H1 (cell line): ENCODE results near the gene PDIA2. TPM values are rescaled to one million over a fixed set of nuclear protein-coding genes. Genes with fewer than 3 reads are reported as not detected.

Experiments used
- CTCF ChIA-PET: fragments of 300-600 bp; sonication (Branson Sonifier 250); formaldehyde crosslinking; loops from one replicate; lab custom pipeline; 2021; ENCODE audit not compliant: partially characterized antibody; lab: Charles Lee
- POLR2A ChIA-PET: fragments of 300-600 bp; sonication (Branson Sonifier 250); formaldehyde crosslinking; loops from one replicate; lab custom pipeline; 2021; ENCODE audit warnings: inconsistent platforms; ENCODE audit not compliant: partially characterized antibody; lab: Charles Lee
- DNase-seq, 2 experiments: peaks; one replicate each; pipeline versions ENCODE4 v3.0.0 to v3.0.0-alpha.2; 2010 to 2022; ENCODE audit warnings: low spot score in 2 of 2, low read depth in 1 of 2, mixed read lengths in 1 of 2
- FAIRE-seq: peaks from 2 replicates; lab custom pipeline; 2011; peaks lifted over from hg19 to GRCh38; lab: Jason Lieb, UNC
- H2AFZ ChIP-seq: 2 replicates; pipeline ENCODE4 v1.8.1; 2012; ENCODE audit warnings: low read length, inconsistent platforms
- H2AK5ac ChIP-seq: 2 replicates; pipeline ENCODE4 v1.6.1; 2013; ENCODE audit warnings: low read depth, low read length
- H2BK120ac ChIP-seq: replicated peaks from 2 replicates; pipeline ENCODE3; 2013; ENCODE audit warnings: low read depth, low read length, inconsistent platforms
- H2BK12ac ChIP-seq: 2 replicates; pipeline ENCODE4 v1.6.1; 2013; ENCODE audit warnings: low read depth, low read length
- H2BK15ac ChIP-seq: 2 replicates; pipeline ENCODE4 v1.6.1; 2013; ENCODE audit warnings: low read length
- H2BK20ac ChIP-seq: 2 replicates; pipeline ENCODE4 v1.6.1; 2013; ENCODE audit warnings: low read length
- H2BK5ac ChIP-seq: 2 replicates; pipeline ENCODE4 v1.6.1; 2013; ENCODE audit warnings: low read depth, low read length
- H3K14ac ChIP-seq: 2 replicates; pipeline ENCODE4 v1.6.1; 2013; ENCODE audit warnings: inconsistent platforms; ENCODE audit not compliant: insufficient read length
- H3K18ac ChIP-seq: 2 replicates; pipeline ENCODE4 v1.6.1; 2013; ENCODE audit warnings: low read length; ENCODE audit errors: extremely low read depth
- H3K23ac ChIP-seq: 2 replicates; pipeline ENCODE4 v1.6.1; 2013; ENCODE audit warnings: inconsistent platforms; ENCODE audit not compliant: insufficient read length
- H3K23me2 ChIP-seq: 2 replicates; pipeline ENCODE4 v1.6.1; 2013; ENCODE audit warnings: low read depth, low read length
- H3K27ac ChIP-seq: 2 replicates; pipeline ENCODE4 v1.6.1; 2011; ENCODE audit warnings: low read depth, low read length, inconsistent platforms
- H3K27me3 ChIP-seq, 4 experiments: replicated peaks in 1 of 4; 1 replicate in 1 of 4; 2 replicates in 3 of 4; pipeline versions ENCODE4 v1.6.1 to v1.8.1; 2011 to 2013; ENCODE audit warnings: low read length in 3 of 4, mild to moderate bottlenecking in 3 of 4, inconsistent platforms in 2 of 4, mixed read lengths in 2 of 4, moderate library complexity in 1 of 4; ENCODE audit not compliant: control insufficient read depth in 3 of 4, insufficient read depth in 3 of 4; ENCODE audit errors: extremely low read depth in 1 of 4
- H3K36me3 ChIP-seq, 4 experiments: 2 replicates each; pipeline versions ENCODE4 v1.6.1 to v1.8.1; 2011 to 2013; ENCODE audit warnings: mild to moderate bottlenecking in 4 of 4, low read length in 3 of 4, moderate library complexity in 2 of 4, control low read depth in 1 of 4, inconsistent platforms in 1 of 4; ENCODE audit not compliant: insufficient read depth in 4 of 4, control insufficient read depth in 2 of 4
- H3K4ac ChIP-seq: replicated peaks from 2 replicates; pipeline ENCODE3; 2013; ENCODE audit warnings: low read length, low read depth, mixed read lengths, inconsistent platforms; ENCODE audit not compliant: insufficient read length
- H3K4me1 ChIP-seq, 4 experiments: replicated peaks in 1 of 4; 1 replicate in 1 of 4; 2 replicates in 3 of 4; pipeline versions ENCODE4 v1.6.1 to v1.8.1; 2011 to 2013; ENCODE audit warnings: low read length in 3 of 4, inconsistent platforms in 2 of 4, mixed read lengths in 1 of 4; ENCODE audit not compliant: insufficient read depth in 4 of 4, control insufficient read depth in 3 of 4
- H3K4me2 ChIP-seq, 2 experiments: 2 replicates each; pipeline versions ENCODE4 v1.6.1 to v1.8.1; 2011 to 2013; ENCODE audit warnings: low read depth in 2 of 2, low read length in 2 of 2, control low read depth in 1 of 2, inconsistent platforms in 1 of 2, mild to moderate bottlenecking in 1 of 2; ENCODE audit not compliant: insufficient read depth in 1 of 2
- H3K4me3 ChIP-seq, 4 experiments: fragments of 200-600, 300-600 bp in 1 of 4; sonication (generic), shearing (Covaris generic), sonication (Bioruptor Twin) in 1 of 4; 2 replicates each; pipeline versions ENCODE4 v1.5.1 to v1.8.1; 2011 to 2016; ENCODE audit warnings: low read length in 4 of 4, low read depth in 3 of 4, control low read depth in 2 of 4, inconsistent platforms in 2 of 4, mild to moderate bottlenecking in 2 of 4, mixed read lengths in 1 of 4, moderate library complexity in 1 of 4; ENCODE audit not compliant: insufficient read depth in 2 of 4; ENCODE audit errors: extremely low read depth in 1 of 4
- H3K56ac ChIP-seq: replicated peaks from 2 replicates; pipeline ENCODE3; 2013; ENCODE audit warnings: low read depth, mild to moderate bottlenecking, mixed read lengths, low read length, inconsistent platforms; ENCODE audit not compliant: insufficient read length
- H3K79me1 ChIP-seq: 2 replicates; pipeline ENCODE4 v1.6.1; 2013; ENCODE audit warnings: low read depth, low read length, control low read depth
- H3K79me2 ChIP-seq, 2 experiments: 2 replicates each; pipeline versions ENCODE4 v1.6.1 to v1.8.1; 2012 to 2013; ENCODE audit warnings: low read length in 2 of 2, mild to moderate bottlenecking in 2 of 2, inconsistent platforms in 1 of 2; ENCODE audit not compliant: insufficient read depth in 2 of 2, control insufficient read depth in 1 of 2
- H3K9ac ChIP-seq, 4 experiments: replicated peaks in 1 of 4; 1 replicate in 1 of 4; 2 replicates in 3 of 4; pipeline versions ENCODE4 v1.6.1 to v1.8.1; 2011 to 2013; ENCODE audit warnings: low read depth in 3 of 4, low read length in 3 of 4, control low read depth in 2 of 4, mild to moderate bottlenecking in 2 of 4, moderate library complexity in 2 of 4, inconsistent platforms in 1 of 4; ENCODE audit errors: extremely low read depth in 1 of 4
- H3K9me3 ChIP-seq, 2 experiments: 2 replicates each; pipeline versions ENCODE4 v1.6.1 to v1.8.1; 2012 to 2013; ENCODE audit warnings: mild to moderate bottlenecking in 2 of 2, moderate library complexity in 2 of 2, control low read depth in 1 of 2, inconsistent platforms in 1 of 2, low read depth in 1 of 2, low read length in 1 of 2, mixed read lengths in 1 of 2; ENCODE audit not compliant: insufficient read depth in 2 of 2
- H4K20me1 ChIP-seq, 2 experiments: replicated peaks in 1 of 2; 2 replicates each; pipeline versions ENCODE3 to v1.8.1; 2011 to 2013; ENCODE audit warnings: inconsistent platforms in 2 of 2, low read length in 2 of 2, mild to moderate bottlenecking in 1 of 2; ENCODE audit not compliant: insufficient read depth in 2 of 2, control insufficient read depth in 1 of 2
- H4K5ac ChIP-seq: 2 replicates; pipeline ENCODE4 v1.6.1; 2013; ENCODE audit warnings: low read length, low read depth, mixed read lengths, inconsistent platforms; ENCODE audit not compliant: insufficient read length
- H4K8ac ChIP-seq: 2 replicates; pipeline ENCODE4 v1.8.0; 2013; ENCODE audit warnings: mild to moderate bottlenecking, moderate library complexity, low read length, inconsistent platforms; ENCODE audit not compliant: insufficient read depth; ENCODE audit errors: extremely low read depth
- H4K91ac ChIP-seq: replicated peaks from 2 replicates; pipeline ENCODE3; 2013; ENCODE audit warnings: low read length, mixed read lengths, inconsistent platforms; ENCODE audit not compliant: insufficient read length
- BACH1 ChIP-seq: IDR thresholded peaks from 2 replicates; pipeline ENCODE4 v1.6.1; 2012; ENCODE audit warnings: low read length, improper control_type of control experiment
- CHD2 ChIP-seq: IDR thresholded peaks from 2 replicates; pipeline ENCODE4 v1.6.1; 2012; ENCODE audit warnings: low read length, improper control_type of control experiment
- HDAC2 ChIP-seq, 2 experiments: fragments of 300-600 bp in 1 of 2; sonication (generic) in 1 of 2; IDR thresholded peaks; 2 replicates each; pipeline ENCODE4 v1.6.1; 2011 to 2012; ENCODE audit warnings: low read depth in 2 of 2, low read length in 2 of 2, mild to moderate bottlenecking in 2 of 2, moderate library complexity in 2 of 2, borderline replicate concordance in 1 of 2, inconsistent platforms in 1 of 2
- HDAC6 ChIP-seq: IDR thresholded peaks from one replicate; pipeline ENCODE4 v1.7.1; 2012; ENCODE audit warnings: low read depth, mild to moderate bottlenecking, inconsistent platforms, low read length, moderate library complexity
- NANOG ChIP-seq: IDR thresholded peaks from 2 replicates; pipeline ENCODE4 v1.6.1; 2011; ENCODE audit warnings: low read length, low read depth, mild to moderate bottlenecking, inconsistent platforms; ENCODE audit not compliant: insufficient read depth, poor library complexity, severe bottlenecking
- POU5F1 ChIP-seq: IDR thresholded peaks from 2 replicates; pipeline ENCODE4 v1.6.1; 2011; ENCODE audit warnings: low read depth, mild to moderate bottlenecking, low read length, moderate library complexity
- SIN3A ChIP-seq, 2 experiments: IDR thresholded peaks in 1 of 2; conservative IDR thresholded peaks in 1 of 2; 2 replicates each; pipeline ENCODE4 v1.6.1; 2011 to 2012; ENCODE audit warnings: low read length in 2 of 2, improper control_type of control experiment in 1 of 2, low read depth in 1 of 2, mild to moderate bottlenecking in 1 of 2
- SP1 ChIP-seq: IDR thresholded peaks from 2 replicates; pipeline ENCODE4 v1.6.1; 2011; ENCODE audit warnings: low read depth, low read length
- SRF ChIP-seq: IDR thresholded peaks from 2 replicates; pipeline ENCODE4 v1.6.1; 2011; ENCODE audit warnings: mild to moderate bottlenecking, low read depth, low read length, moderate library complexity
- TEAD4 ChIP-seq: IDR thresholded peaks from 2 replicates; pipeline ENCODE4 v1.6.1; 2012; ENCODE audit warnings: low read depth, low read length, inconsistent platforms, mixed read lengths
- WGBS, 2 experiments: shearing (Covaris generic) in 1 of 2; methylation state at CpG; one replicate each; pipeline versions ENCODE4 v1.1.6 to v1.1.7; 2013 to 2015; ENCODE audit warnings: low lambda C conversion rate in 2 of 2, mixed read lengths in 2 of 2, inconsistent platforms in 1 of 2, low coverage in 1 of 2, missing lambda C conversion rate in 1 of 2; ENCODE audit not compliant: insufficient replicate concordance in 2 of 2, insufficient coverage in 1 of 2, insufficient read length in 1 of 2; ENCODE audit errors: extremely low coverage in 1 of 2, missing lambda C conversion rate in 1 of 2; 5-methylcytosine and 5-hydroxymethylcytosine counted together
- polyA plus RNA-seq, 7 experiments: library from polyadenylated mRNA; depleted of rRNA in 3 of 7; stranded (reverse) in 5 of 7; unstranded in 2 of 7; fragments of >200 nt in 5 of 7; fragments of 200-250 nt in 2 of 7; gene quantifications; 1 replicate in 5 of 7; 2 replicates in 1 of 7; 4 replicates in 1 of 7; pipeline versions ENCODE4 v1.2.1 to v1.2.3, GENCODE V29; 2011 to 2013; ENCODE audit warnings: missing spikeins in 2 of 7, mixed read lengths in 2 of 7
- total RNA-seq: library from RNA; stranded (reverse); fragmentation: NEBNext Ultra II Directional; extraction: Animal tissue kit (Norgen Biotek cat#: 25700); gene quantifications from 2 replicates; pipeline ENCODE4 v1.2.1, GENCODE V29; 2021
- TF ChIP-seq, protein P1 (sequence below): IDR thresholded peaks from 2 replicates; pipeline ENCODE4 v1.6.1; 2012; ENCODE audit warnings: inconsistent platforms

PDIA2 gene
- total and polyA plus RNA-seq, 2 of the 8 experiments (the other 6 are each of a cell fraction or from before 2014, with no cell fraction given): 0.34 to 0.50 TPM

DNA sequence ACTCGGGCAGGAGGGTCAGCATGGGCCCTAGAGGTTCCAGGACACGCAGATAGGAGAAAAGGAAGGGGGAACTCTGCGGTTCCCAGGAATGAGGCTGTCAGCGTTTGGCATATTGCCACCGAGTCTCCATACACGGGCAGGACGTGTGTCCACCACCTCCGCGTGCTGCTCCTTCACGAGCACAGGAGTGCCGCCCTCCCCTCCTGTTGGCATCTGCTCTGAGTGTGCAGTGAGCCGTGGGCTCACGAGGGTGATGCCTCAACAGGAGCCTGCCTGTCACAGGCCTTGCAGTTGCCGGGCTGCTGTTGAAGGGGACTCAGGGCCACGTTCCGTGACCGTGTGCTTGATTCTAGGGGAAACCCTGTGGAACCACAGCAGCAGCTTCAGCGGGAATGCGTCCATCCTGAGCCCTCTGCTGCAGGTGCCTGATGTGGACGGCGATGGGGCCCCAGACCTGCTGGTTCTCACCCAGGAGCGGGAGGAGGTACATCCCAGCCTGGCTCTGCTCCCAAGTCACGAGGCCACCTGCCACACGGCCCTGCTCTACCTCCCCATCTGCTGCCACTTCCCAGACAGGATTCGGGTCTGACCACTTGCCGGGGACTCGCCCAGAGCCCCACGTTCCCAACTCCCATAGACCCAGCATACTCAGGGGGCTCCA lies 21.8 kb upstream of the PDIA2 start:
- H3K14ac ChIP-seq: no peak overlapping the region
- no peaks in the 10 kb centered on the region for H3K23me2 ChIP-seq
- no peak overlapping the region for H2BK5ac ChIP-seq
- no peak overlapping the region for H3K23ac ChIP-seq
- H3K4me3 ChIP-seq: no peak overlapping the region
- H3K79me2 ChIP-seq: no peaks in the 10 kb centered on the region
- 89% methylated on average over 28 of the region's 28 CpGs; no CpG with 5 or more reads in 1 of the 2 experiments for WGBS, 2 experiments
- no peak overlapping the region for H3K27ac ChIP-seq
- FAIRE-seq: no peak
- H2AFZ ChIP-seq: no peak overlapping the region
- H3K4ac ChIP-seq: no peak overlapping the region
- H3K18ac ChIP-seq: no peak overlapping the region
- H2BK120ac ChIP-seq: no peak overlapping the region
- no peak overlapping the region for H2BK12ac ChIP-seq
- no peaks in the 10 kb centered on the region for H3K79me1 ChIP-seq
- H3K36me3 ChIP-seq: peaks cover 5 to 12% (median 9%) of the 10 kb centered on the region in 4 experiments; a peak in 6 of 8 replicates
- no peaks in the 10 kb centered on the region for H3K4me1 ChIP-seq
- H3K9me3 ChIP-seq: no peaks in the 10 kb centered on the region
- no peak overlapping the region for H2AK5ac ChIP-seq
- CTCF ChIA-PET: no interaction called here
- POLR2A ChIA-PET: interaction anchor here (1.2 to 2.0 kb wide), 2 partner anchors 8 to 11 kb away, joined by 4 read pairs; no protein-coding TSS in a partner anchor
- H2BK20ac ChIP-seq: no peak overlapping the region
- no peak overlapping the region; a peak in 1 of 7 replicates for H3K9ac ChIP-seq
- H3K56ac ChIP-seq: no peak overlapping the region
- no peak for DNase-seq
- H4K91ac ChIP-seq: no peak overlapping the region
- H3K27me3 ChIP-seq: no peaks in the 10 kb centered on the region
- no peak overlapping the region for H4K5ac ChIP-seq
- H4K8ac ChIP-seq: no peak overlapping the region
- no peak overlapping the region for H3K4me2 ChIP-seq
- H2BK15ac ChIP-seq: no peak overlapping the region
- H4K20me1 ChIP-seq: peaks cover 0 to 12% of the 10 kb centered on the region in 2 experiments
- TF ChIP-seq HDAC2 (IDR thresholded peaks at IDR 0.05; ENCODE audit: borderline replicate concordance in 1 of 2, low read depth in 2 of 2, low read length in 2 of 2): no peak
- TF ChIP-seq POU5F1: no peak
- no peak for TF ChIP-seq CHD2
- TF ChIP-seq SP1: no peak
- TF ChIP-seq, protein P1, sequence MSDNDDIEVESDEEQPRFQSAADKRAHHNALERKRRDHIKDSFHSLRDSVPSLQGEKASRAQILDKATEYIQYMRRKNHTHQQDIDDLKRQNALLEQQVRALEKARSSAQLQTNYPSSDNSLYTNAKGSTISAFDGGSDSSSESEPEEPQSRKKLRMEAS: no peak
- TF ChIP-seq SRF: no peak
- no peak for TF ChIP-seq BACH1
- TF ChIP-seq NANOG: no peak
- no peak for TF ChIP-seq TEAD4
- no peak for TF ChIP-seq HDAC6
- no peak for TF ChIP-seq SIN3A (conservative IDR thresholded peaks at IDR 0.05 in 1 of 2, IDR thresholded peaks at IDR 0.05 in 1 of 2; ENCODE audit: low read depth in 1 of 2, low read length in 2 of 2)
